GM23338 (cell line): ENCODE measurements around the gene PCSK4. TPM values are rescaled to one million over a fixed set of nuclear protein-coding genes. Genes with fewer than 3 reads are reported as not detected.

ENCODE experiments used
- ATAC-seq: fragments of 200-7000 bp; cut with Tn5 transposase; 3 replicates; pipeline ENCODE4 v1.9.1; 2020
- DNase-seq: peaks from one replicate; pipeline ENCODE4 v3.0.0-alpha.2; 2015; ENCODE audit warnings: low spot score
- H2AFZ ChIP-seq: fragments of 200-600 bp; sonication (generic); 2 replicates; pipeline ENCODE4 v1.8.0; 2016; ENCODE audit warnings: antibody characterized with exemption, mild to moderate bottlenecking, moderate library complexity
- H3F3A ChIP-seq: fragments of 200-600 bp; sonication (generic); replicated peaks from 2 replicates; pipeline ENCODE4 v1.8.0; 2017; ENCODE audit warnings: antibody characterized with exemption, mixed run types, low read depth
- H3K27ac ChIP-seq: fragments of 200-600 bp; sonication (generic); 2 replicates; pipeline ENCODE4 v1.6.1; 2016; ENCODE audit warnings: low read depth
- H3K27me3 ChIP-seq: fragments of 200-600 bp; sonication (generic); 2 replicates; pipeline ENCODE4 v1.8.0; 2016; ENCODE audit warnings: mild to moderate bottlenecking, mixed run types, moderate library complexity; ENCODE audit not compliant: insufficient read depth
- H3K36me3 ChIP-seq: fragments of 200-600 bp; sonication (generic); 2 replicates; pipeline ENCODE4 v1.8.0; 2016; ENCODE audit warnings: mild to moderate bottlenecking; ENCODE audit not compliant: insufficient read depth
- H3K4me1 ChIP-seq: fragments of 200-600 bp; sonication (generic); 2 replicates; pipeline ENCODE4 v1.8.0; 2016; ENCODE audit warnings: mild to moderate bottlenecking, moderate library complexity; ENCODE audit not compliant: insufficient read depth
- H3K4me2 ChIP-seq: fragments of 200-600 bp; sonication (generic); 2 replicates; pipeline ENCODE4 v1.7.1; 2017; ENCODE audit warnings: mixed run types
- H3K4me3 ChIP-seq: fragments of 200-600 bp; sonication (generic); 2 replicates; pipeline ENCODE4 v1.6.1; 2016; ENCODE audit warnings: mixed run types
- H3K79me2 ChIP-seq: fragments of 200-600 bp; sonication (generic); replicated peaks from 2 replicates; pipeline ENCODE4 v1.8.0; 2017; ENCODE audit warnings: mild to moderate bottlenecking; ENCODE audit not compliant: insufficient read depth
- H3K9me2 ChIP-seq: fragments of 200-600 bp; sonication (generic); 2 replicates; pipeline ENCODE4 v1.8.0; 2017; ENCODE audit not compliant: insufficient read depth
- H4K20me1 ChIP-seq: fragments of 200-600 bp; sonication (generic); replicated peaks from 2 replicates; pipeline ENCODE4 v1.8.0; 2017; ENCODE audit warnings: mild to moderate bottlenecking; ENCODE audit not compliant: insufficient read depth
- H3K27ac Mint-ChIP-seq: 2 replicates; pipeline ENCODE4 v1.8.0; 2020; ENCODE audit warnings: inconsistent platforms, mild to moderate bottlenecking, moderate library complexity, mixed read lengths
- H3K27me3 Mint-ChIP-seq: 3 replicates; pipeline ENCODE4 v1.8.0; 2022; ENCODE audit warnings: low read depth, mild to moderate bottlenecking, moderate library complexity, mixed read lengths, inconsistent platforms; ENCODE audit not compliant: insufficient read depth, poor library complexity
- H3K36me3 Mint-ChIP-seq: 3 replicates; pipeline ENCODE4 v1.8.0; 2021; ENCODE audit warnings: low read depth, mild to moderate bottlenecking, inconsistent platforms, moderate library complexity, mixed read lengths
- H3K4me1 Mint-ChIP-seq: 3 replicates; pipeline ENCODE4 v1.8.0; 2020; ENCODE audit warnings: mild to moderate bottlenecking, inconsistent platforms, mixed read lengths
- H3K4me3 Mint-ChIP-seq: 3 replicates; pipeline ENCODE4 v1.8.0; 2021; ENCODE audit warnings: moderate library complexity, mild to moderate bottlenecking, inconsistent platforms, mixed read lengths
- H3K9me3 Mint-ChIP-seq: 3 replicates; pipeline ENCODE4 v1.8.0; 2020; ENCODE audit warnings: moderate library complexity, mild to moderate bottlenecking, inconsistent platforms, mixed read lengths
- ETS1 ChIP-seq: IDR thresholded peaks from 2 replicates; pipeline ENCODE4 v1.6.1; 2016; ENCODE audit warnings: antibody characterized with exemption
- EZH2phosphoT487 ChIP-seq: fragments of 200-600 bp; sonication (generic); IDR thresholded peaks from one replicate; pipeline ENCODE4 v1.8.1; 2018; ENCODE audit warnings: antibody characterized with exemption; ENCODE audit not compliant: unreplicated experiment
- JUNB ChIP-seq: IDR thresholded peaks from one replicate; pipeline ENCODE4 v1.6.1; 2016; ENCODE audit warnings: antibody characterized with exemption; ENCODE audit not compliant: unreplicated experiment
- POLR2AphosphoS5 ChIP-seq: IDR thresholded peaks from 2 replicates; pipeline ENCODE4 v1.6.1; 2016; ENCODE audit warnings: antibody characterized with exemption, low read depth
- STAT1 ChIP-seq: IDR thresholded peaks from one replicate; pipeline ENCODE4 v1.6.1; 2016; ENCODE audit warnings: antibody characterized with exemption; ENCODE audit not compliant: unreplicated experiment
- polyA plus RNA-seq: library from polyadenylated mRNA; unstranded; fragments of >200 nt; fragmentation: Nextera tagmentation; extraction: Ambion mirVana; gene quantifications from 2 replicates; pipeline ENCODE4 v1.2.1, GENCODE V29; 2016
- total RNA-seq: library from RNA; depleted of rRNA; stranded (reverse); fragments of >200 nt; shearing (Covaris generic); gene quantifications from 2 replicates; pipeline ENCODE4 v1.2.3, GENCODE V29; 2014
- TF ChIP-seq, protein P1 (sequence below): IDR thresholded peaks from one replicate; pipeline ENCODE4 v1.6.1; 2018; ENCODE audit warnings: antibody characterized with exemption; ENCODE audit not compliant: unreplicated experiment
- TF ChIP-seq, protein P2 (sequence below): fragments of 250-450 bp; sonication (Bioruptor Pico); IDR thresholded peaks from 2 replicates; pipeline ENCODE4 v1.5.0; 2020; ENCODE audit warnings: mild to moderate bottlenecking, moderate library complexity

The PCSK4 gene
- total and polyA plus RNA-seq, 2 experiments from 2014 or later = 3.8 to 15.1 TPM

GRCh38 chr19:1481893-1482360 is 8.2 kb downstream of the PCSK4 start (continued):
- no peak for TF ChIP-seq ETS1
- TF ChIP-seq EZH2phosphoT487 = no peak
- TF ChIP-seq STAT1 = no peak
- TF ChIP-seq, protein P1, sequence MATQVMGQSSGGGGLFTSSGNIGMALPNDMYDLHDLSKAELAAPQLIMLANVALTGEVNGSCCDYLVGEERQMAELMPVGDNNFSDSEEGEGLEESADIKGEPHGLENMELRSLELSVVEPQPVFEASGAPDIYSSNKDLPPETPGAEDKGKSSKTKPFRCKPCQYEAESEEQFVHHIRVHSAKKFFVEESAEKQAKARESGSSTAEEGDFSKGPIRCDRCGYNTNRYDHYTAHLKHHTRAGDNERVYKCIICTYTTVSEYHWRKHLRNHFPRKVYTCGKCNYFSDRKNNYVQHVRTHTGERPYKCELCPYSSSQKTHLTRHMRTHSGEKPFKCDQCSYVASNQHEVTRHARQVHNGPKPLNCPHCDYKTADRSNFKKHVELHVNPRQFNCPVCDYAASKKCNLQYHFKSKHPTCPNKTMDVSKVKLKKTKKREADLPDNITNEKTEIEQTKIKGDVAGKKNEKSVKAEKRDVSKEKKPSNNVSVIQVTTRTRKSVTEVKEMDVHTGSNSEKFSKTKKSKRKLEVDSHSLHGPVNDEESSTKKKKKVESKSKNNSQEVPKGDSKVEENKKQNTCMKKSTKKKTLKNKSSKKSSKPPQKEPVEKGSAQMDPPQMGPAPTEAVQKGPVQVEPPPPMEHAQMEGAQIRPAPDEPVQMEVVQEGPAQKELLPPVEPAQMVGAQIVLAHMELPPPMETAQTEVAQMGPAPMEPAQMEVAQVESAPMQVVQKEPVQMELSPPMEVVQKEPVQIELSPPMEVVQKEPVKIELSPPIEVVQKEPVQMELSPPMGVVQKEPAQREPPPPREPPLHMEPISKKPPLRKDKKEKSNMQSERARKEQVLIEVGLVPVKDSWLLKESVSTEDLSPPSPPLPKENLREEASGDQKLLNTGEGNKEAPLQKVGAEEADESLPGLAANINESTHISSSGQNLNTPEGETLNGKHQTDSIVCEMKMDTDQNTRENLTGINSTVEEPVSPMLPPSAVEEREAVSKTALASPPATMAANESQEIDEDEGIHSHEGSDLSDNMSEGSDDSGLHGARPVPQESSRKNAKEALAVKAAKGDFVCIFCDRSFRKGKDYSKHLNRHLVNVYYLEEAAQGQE = no peak
- no peak for TF ChIP-seq POLR2AphosphoS5

DNA sequence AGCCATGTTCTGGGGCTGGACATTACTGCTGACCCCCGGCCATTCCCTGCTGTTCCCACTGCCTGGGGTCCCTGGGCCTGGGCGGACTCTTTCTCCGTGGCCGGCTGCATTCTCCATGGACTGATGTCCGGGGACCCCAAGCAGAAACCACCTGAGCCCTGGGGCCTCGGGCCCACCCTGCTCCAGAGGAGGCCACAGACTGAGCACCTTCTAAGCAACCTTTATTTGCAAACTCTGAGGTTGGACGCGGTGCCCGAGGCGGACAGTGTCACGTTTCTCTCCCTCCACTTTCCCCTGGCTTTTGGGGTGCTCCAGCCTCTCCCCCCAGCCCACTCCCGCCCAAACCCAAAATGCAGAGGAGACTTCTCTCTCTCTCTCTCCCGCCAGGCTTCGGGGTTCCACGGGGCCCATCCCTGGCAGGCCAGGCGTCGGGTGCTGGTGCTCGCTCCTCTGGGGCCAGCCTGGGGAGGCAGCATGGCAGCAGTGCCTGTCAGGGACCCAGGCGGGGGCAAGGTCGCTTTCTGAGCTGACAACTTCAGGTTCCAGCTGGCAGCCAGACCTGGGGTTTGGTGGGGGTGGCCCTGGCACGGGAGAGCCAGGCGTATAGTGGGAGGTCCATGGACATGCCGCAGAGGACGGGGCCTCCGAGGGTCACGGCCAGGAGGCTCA is 8.8 kb downstream of the PCSK4 start:
- Histone ChIP-seq H2AFZ (no peak overlapping the region), H3K27ac (no peak overlapping the region), H3K27me3 (no peaks in the 10 kb centered on the region), H3K9me2 (no peaks in the 10 kb centered on the region), H4K20me1 (peaks cover 17% of the 10 kb centered on the region), H3K4me3 (no peak overlapping the region), H3K79me2 (peaks cover 19% of the 10 kb centered on the region), H3K4me1 (peaks cover 4% of the 10 kb centered on the region; the same call in 1 of the 2 replicates), H3F3A (peaks cover 12% of the 10 kb centered on the region; the same call in 1 of the 2 replicates), H3K36me3 (0 out of 2 replicates have a peak, but pooled peaks cover 5% of the 10 kb centered on the region), H3K4me2 (no peak overlapping the region)
- Mint-ChIP-seq H3K36me3 (peaks cover 6% of the 10 kb centered on the region; the same call in 2 of the 3 replicates), H3K4me1 (peaks cover 4% of the 10 kb centered on the region; the same call in 2 of the 3 replicates), H3K27me3 (peaks cover 6% of the 10 kb centered on the region), H3K27ac (no peak overlapping the region), H3K9me3 (no peaks in the 10 kb centered on the region; the same call in 2 of the 3 replicates), H3K4me3 (no peak overlapping the region)
- ATAC-seq (no peak), DNase-seq (no peak)
- TF ChIP-seq, protein P2, sequence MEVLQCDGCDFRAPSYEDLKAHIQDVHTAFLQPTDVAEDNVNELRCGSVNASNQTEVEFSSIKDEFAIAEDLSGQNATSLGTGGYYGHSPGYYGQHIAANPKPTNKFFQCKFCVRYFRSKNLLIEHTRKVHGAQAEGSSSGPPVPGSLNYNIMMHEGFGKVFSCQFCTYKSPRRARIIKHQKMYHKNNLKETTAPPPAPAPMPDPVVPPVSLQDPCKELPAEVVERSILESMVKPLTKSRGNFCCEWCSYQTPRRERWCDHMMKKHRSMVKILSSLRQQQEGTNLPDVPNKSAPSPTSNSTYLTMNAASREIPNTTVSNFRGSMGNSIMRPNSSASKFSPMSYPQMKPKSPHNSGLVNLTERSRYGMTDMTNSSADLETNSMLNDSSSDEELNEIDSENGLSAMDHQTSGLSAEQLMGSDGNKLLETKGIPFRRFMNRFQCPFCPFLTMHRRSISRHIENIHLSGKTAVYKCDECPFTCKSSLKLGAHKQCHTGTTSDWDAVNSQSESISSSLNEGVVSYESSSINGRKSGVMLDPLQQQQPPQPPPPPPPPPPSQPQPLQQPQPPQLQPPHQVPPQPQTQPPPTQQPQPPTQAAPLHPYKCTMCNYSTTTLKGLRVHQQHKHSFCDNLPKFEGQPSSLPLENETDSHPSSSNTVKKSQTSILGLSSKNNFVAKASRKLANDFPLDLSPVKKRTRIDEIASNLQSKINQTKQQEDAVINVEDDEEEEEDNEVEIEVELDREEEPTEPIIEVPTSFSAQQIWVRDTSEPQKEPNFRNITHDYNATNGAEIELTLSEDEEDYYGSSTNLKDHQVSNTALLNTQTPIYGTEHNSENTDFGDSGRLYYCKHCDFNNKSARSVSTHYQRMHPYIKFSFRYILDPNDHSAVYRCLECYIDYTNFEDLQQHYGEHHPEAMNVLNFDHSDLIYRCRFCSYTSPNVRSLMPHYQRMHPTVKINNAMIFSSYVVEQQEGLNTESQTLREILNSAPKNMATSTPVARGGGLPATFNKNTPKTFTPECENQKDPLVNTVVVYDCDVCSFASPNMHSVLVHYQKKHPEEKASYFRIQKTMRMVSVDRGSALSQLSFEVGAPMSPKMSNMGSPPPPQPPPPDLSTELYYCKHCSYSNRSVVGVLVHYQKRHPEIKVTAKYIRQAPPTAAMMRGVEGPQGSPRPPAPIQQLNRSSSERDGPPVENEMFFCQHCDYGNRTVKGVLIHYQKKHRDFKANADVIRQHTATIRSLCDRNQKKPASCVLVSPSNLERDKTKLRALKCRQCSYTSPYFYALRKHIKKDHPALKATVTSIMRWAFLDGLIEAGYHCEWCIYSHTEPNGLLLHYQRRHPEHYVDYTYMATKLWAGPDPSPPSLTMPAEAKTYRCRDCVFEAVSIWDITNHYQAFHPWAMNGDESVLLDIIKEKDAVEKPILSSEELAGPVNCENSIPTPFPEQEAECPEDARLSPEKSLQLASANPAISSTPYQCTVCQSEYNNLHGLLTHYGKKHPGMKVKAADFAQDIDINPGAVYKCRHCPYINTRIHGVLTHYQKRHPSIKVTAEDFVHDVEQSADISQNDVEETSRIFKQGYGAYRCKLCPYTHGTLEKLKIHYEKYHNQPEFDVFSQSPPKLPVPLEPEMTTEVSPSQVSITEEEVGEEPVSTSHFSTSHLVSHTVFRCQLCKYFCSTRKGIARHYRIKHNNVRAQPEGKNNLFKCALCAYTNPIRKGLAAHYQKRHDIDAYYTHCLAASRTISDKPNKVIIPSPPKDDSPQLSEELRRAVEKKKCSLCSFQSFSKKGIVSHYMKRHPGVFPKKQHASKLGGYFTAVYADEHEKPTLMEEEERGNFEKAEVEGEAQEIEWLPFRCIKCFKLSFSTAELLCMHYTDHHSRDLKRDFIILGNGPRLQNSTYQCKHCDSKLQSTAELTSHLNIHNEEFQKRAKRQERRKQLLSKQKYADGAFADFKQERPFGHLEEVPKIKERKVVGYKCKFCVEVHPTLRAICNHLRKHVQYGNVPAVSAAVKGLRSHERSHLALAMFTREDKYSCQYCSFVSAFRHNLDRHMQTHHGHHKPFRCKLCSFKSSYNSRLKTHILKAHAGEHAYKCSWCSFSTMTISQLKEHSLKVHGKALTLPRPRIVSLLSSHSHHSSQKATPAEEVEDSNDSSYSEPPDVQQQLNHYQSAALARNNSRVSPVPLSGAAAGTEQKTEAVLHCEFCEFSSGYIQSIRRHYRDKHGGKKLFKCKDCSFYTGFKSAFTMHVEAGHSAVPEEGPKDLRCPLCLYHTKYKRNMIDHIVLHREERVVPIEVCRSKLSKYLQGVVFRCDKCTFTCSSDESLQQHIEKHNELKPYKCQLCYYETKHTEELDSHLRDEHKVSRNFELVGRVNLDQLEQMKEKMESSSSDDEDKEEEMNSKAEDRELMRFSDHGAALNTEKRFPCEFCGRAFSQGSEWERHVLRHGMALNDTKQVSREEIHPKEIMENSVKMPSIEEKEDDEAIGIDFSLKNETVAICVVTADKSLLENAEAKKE = no peak
- TF ChIP-seq EZH2phosphoT487 (no peak), JUNB (no peak), ETS1 (no peak)
- TF ChIP-seq, protein P1 = no peak
